ENCODE data around the gene LRRC56.

DNA sequence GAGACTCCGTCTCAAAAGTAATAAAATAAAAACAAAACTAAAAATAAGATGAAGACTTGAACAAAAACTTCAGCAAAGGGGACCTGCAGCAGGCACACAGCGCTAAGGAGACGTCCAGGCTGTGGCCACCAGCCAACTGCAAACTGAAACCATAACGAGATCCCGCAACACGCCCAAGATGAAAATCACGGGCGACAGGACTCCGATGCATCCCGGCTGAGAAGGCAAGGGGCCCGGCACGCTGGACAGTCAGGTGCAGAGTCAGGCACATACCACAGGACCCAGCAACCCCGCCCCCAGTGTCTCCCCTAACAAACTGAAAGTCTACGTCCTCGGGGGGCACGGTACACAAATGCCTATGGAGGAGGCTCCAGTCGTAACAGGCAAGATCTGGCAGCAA is 11.1 kb upstream of the LRRC56 start:
- TF ChIP-seq, protein P1, sequence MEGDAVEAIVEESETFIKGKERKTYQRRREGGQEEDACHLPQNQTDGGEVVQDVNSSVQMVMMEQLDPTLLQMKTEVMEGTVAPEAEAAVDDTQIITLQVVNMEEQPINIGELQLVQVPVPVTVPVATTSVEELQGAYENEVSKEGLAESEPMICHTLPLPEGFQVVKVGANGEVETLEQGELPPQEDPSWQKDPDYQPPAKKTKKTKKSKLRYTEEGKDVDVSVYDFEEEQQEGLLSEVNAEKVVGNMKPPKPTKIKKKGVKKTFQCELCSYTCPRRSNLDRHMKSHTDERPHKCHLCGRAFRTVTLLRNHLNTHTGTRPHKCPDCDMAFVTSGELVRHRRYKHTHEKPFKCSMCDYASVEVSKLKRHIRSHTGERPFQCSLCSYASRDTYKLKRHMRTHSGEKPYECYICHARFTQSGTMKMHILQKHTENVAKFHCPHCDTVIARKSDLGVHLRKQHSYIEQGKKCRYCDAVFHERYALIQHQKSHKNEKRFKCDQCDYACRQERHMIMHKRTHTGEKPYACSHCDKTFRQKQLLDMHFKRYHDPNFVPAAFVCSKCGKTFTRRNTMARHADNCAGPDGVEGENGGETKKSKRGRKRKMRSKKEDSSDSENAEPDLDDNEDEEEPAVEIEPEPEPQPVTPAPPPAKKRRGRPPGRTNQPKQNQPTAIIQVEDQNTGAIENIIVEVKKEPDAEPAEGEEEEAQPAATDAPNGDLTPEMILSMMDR (IDR thresholded peaks at IDR 0.05): no peak
- TF ChIP-seq EZH2 (IDR thresholded peaks at IDR 0.05; ENCODE audit: borderline replicate concordance, insufficient read depth, low read depth, low read length, poor library complexity, severe bottlenecking): no peak

Measured in B cell (primary cell).